Upper lobe of left lung (tissue), 6 donors: Measurements from ENCODE around the gene ZG16. TPM values are rescaled to one million over a fixed set of nuclear protein-coding genes. Genes with fewer than 3 reads are reported as not detected.

Source experiments
- ATAC-seq, 2 donors: fragments of 200-7000 bp; cut with Tn5 transposase; one replicate each; pipeline ENCODE4 v1.9.1; 2022; ENCODE audit warnings: mild to moderate bottlenecking in 2 of 2, moderate library complexity in 2 of 2; ENCODE audit not compliant: low FRiP score in 2 of 2
- DNase-seq, 2 donors: peaks; one replicate each; pipeline ENCODE4 v3.0.0-alpha.2; 2019 to 2020
- H3K27ac ChIP-seq, 4 donors: fragments of 200-600 bp; sonication (generic); one replicate each; pipeline ENCODE4 v1.5.1; 2016 to 2019
- H3K27me3 ChIP-seq, 4 donors: fragments of 200-600 bp; sonication (generic); one replicate each; pipeline ENCODE4 v1.5.1; 2017 to 2019
- H3K36me3 ChIP-seq, 4 donors: fragments of 200-600 bp; sonication (generic); one replicate each; pipeline ENCODE4 v1.5.1; 2016 to 2019
- H3K4me1 ChIP-seq, 4 donors: fragments of 200-600 bp; sonication (generic); one replicate each; pipeline ENCODE4 v1.5.1; 2018 to 2019
- H3K4me3 ChIP-seq, 4 donors: fragments of 200-600 bp; sonication (generic); one replicate each; pipeline ENCODE4 v1.5.1; 2017 to 2019; ENCODE audit warnings: mild to moderate bottlenecking in 2 of 4, moderate library complexity in 1 of 4
- H3K9me3 ChIP-seq, 4 donors: fragments of 200-600 bp; sonication (generic); one replicate each; pipeline ENCODE4 v1.5.1; 2018 to 2019
- EP300 ChIP-seq, 4 donors: sonication (generic); formaldehyde crosslinking; IDR thresholded peaks; one replicate each; pipeline ENCODE4 v1.5.1; 2017; ENCODE audit warnings: antibody characterized with exemption in 4 of 4, control low read depth in 2 of 4
- POLR2A ChIP-seq, 4 donors: fragments of 450-650 bp; IDR thresholded peaks; one replicate each; pipeline ENCODE4 v1.5.1; 2016 to 2017; ENCODE audit warnings: antibody characterized with exemption in 4 of 4, mild to moderate bottlenecking in 2 of 4
- POLR2AphosphoS5 ChIP-seq, 2 donors: sonication (generic); formaldehyde crosslinking; IDR thresholded peaks; one replicate each; pipeline ENCODE4 v1.5.1; 2017; ENCODE audit warnings: antibody characterized with exemption in 2 of 2
- WGBS, 2 donors: methylation state at CpG; one replicate each; pipeline ENCODE4 v1.1.5; 2017 to 2018; 5-methylcytosine and 5-hydroxymethylcytosine counted together
- total RNA-seq, 6 donors: library from RNA; depleted of rRNA in 4 of 6; stranded (reverse); fragments of >200 nt in 4 of 6; gene quantifications; one replicate each; pipeline versions ENCODE4 v1.1.0 to v1.2.1, GENCODE V29; 2016 to 2021
- TF ChIP-seq, protein P1 (sequence below), 6 experiments: fragments of 450-650 bp in 4 of 6; fragments of 200-600 bp in 2 of 6; sonication (generic) in 2 of 6; IDR thresholded peaks; one replicate each; pipeline ENCODE4 v1.5.1; 2016 to 2019; ENCODE audit warnings: antibody characterized with exemption in 6 of 6
- donor health status: DM: no; HTN: no; CAD: no; lungs with moderate emphysema.
- donor health status: DM: no; HTN: yes; CAD: no; lungs with severe emphysema.

Gene ZG16
- total RNA-seq, 6 donors from 2014 or later, result 0.11 TPM; not detected in 5

- ATAC-seq (peak; percentile 37 to 76), DNase-seq (peak; percentile 47 to 92)
- 18 to 25% methylated on average over 8 to 11 of the region's 11 CpGs for WGBS, 2 donors
- TF ChIP-seq EP300 (IDR thresholded peaks at IDR 0.05), result no peak
- TF ChIP-seq, protein P1, sequence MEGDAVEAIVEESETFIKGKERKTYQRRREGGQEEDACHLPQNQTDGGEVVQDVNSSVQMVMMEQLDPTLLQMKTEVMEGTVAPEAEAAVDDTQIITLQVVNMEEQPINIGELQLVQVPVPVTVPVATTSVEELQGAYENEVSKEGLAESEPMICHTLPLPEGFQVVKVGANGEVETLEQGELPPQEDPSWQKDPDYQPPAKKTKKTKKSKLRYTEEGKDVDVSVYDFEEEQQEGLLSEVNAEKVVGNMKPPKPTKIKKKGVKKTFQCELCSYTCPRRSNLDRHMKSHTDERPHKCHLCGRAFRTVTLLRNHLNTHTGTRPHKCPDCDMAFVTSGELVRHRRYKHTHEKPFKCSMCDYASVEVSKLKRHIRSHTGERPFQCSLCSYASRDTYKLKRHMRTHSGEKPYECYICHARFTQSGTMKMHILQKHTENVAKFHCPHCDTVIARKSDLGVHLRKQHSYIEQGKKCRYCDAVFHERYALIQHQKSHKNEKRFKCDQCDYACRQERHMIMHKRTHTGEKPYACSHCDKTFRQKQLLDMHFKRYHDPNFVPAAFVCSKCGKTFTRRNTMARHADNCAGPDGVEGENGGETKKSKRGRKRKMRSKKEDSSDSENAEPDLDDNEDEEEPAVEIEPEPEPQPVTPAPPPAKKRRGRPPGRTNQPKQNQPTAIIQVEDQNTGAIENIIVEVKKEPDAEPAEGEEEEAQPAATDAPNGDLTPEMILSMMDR (IDR thresholded peaks at IDR 0.05), result no peak
- peak; percentile 48 to 87 for TF ChIP-seq POLR2AphosphoS5 (IDR thresholded peaks at IDR 0.05)
- peak in 3 of 4 donors; percentile 48 to 76 (median 60) for TF ChIP-seq POLR2A (IDR thresholded peaks at IDR 0.05)
- Histone ChIP-seq H3K27ac (peak overlapping the region; percentile 91 to 93 (median 92)), H3K4me1 (peaks cover 73 to 87% (median 79%) of the 10 kb centered on the region in 4 donors), H3K9me3 (no peaks in the 10 kb centered on the region), H3K4me3 (peak overlapping the region; percentile 41 to 82 (median 73)), H3K27me3 (no peaks in the 10 kb centered on the region), H3K36me3 (peaks cover 0 to 19% (median 5%) of the 10 kb centered on the region in 4 donors)
These were observed 42.9 kb downstream of the ZG16 start for GRCh38 chr16:29820730-29821642.

DNA sequence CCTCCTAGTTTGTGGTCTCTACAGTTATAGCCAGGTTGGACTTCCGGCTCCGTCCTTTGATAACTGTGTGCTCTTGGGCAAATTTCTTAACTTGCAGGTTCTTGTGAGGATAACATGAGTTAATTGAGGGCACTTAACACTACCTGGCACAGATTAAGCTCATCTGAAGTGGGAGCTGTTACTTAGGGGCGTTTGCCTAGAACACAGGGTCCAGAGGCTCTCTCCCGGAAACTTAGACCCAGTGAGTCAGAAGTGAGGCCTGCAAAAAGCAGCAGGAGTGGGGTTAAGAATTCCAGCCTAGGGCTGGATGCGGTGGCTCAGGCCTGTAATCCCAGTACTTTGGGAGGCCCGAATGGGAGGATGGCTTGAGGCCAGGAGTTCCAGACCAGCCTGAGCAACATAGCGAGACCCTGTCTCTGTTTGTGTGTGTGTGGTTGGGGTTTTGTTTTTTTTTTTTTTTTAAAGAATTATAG, 43.6 kb downstream of the ZG16 start:
- DNase-seq (peak in 1 of 2 donors; percentile 83), ATAC-seq (peak; percentile 61 to 74)
- Histone ChIP-seq H3K4me3 (peak overlapping the region; percentile 41 to 82 (median 73)), H3K27ac (peak overlapping the region; percentile 91 to 93 (median 92)), H3K36me3 (peaks cover 0 to 19% (median 5%) of the 10 kb centered on the region in 4 donors), H3K4me1 (peaks cover 77 to 93% (median 84%) of the 10 kb centered on the region in 4 donors), H3K27me3 (no peaks in the 10 kb centered on the region), H3K9me3 (no peaks in the 10 kb centered on the region)
- TF ChIP-seq, protein P1 (IDR thresholded peaks at IDR 0.05), result no peak
- peak in 1 of 2 donors; percentile 41 for TF ChIP-seq POLR2AphosphoS5 (IDR thresholded peaks at IDR 0.05)
- TF ChIP-seq EP300 (IDR thresholded peaks at IDR 0.05), result peak in 1 of 4 donors; percentile 55
- TF ChIP-seq POLR2A (IDR thresholded peaks at IDR 0.05), result no peak
- 50 to 57% methylated on average over 6 to 7 of the region's 7 CpGs for WGBS, 2 donors

DNA sequence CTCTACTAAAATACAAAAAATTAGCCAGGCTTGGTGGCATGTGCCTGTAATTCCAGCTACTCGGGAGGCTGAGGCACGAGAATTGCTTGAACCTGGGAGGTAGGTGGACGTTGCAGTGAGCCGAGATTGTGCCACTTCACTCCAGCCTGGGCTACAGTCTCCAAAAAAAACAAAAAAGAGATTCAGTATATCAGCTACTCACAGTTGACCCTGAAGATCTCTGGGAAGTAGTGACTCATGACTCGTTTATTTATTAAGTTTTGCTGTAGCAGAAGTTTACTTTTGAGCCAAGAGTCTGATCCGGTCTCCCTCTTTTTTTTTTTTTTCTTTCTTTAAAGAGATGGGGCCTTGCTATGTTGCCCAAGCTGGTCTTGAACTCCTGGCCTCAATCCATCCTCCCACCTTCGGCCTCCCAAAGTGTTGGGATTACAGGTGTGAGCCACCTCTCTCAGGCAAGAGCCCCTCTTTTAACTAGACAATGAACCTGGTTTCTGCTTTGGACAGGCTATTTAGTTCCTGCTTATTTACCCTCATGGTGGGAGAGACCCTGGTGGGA, 46.6 kb downstream of the ZG16 start:
- Histone ChIP-seq H3K4me3 (peak overlapping the region in 1 of 4 donors; percentile 10), H3K36me3 (peaks cover 0 to 6% (median under 1%) of the 10 kb centered on the region in 4 donors), H3K27me3 (no peaks in the 10 kb centered on the region), H3K9me3 (no peaks in the 10 kb centered on the region), H3K4me1 (peaks cover 60 to 93% (median 82%) of the 10 kb centered on the region in 4 donors), H3K27ac (peak overlapping the region; percentile 60 to 93 (median 88))
- WGBS, 2 donors, result 29 to 39% methylated on average over 5 to 7 of the region's 7 CpGs
- DNase-seq (no peak), ATAC-seq (peak in 1 of 2 donors; percentile 58)
- peak in 1 of 4 donors; percentile 51 for TF ChIP-seq EP300 (IDR thresholded peaks at IDR 0.05)
- TF ChIP-seq, protein P1 (IDR thresholded peaks at IDR 0.05), result no peak
- no peak for TF ChIP-seq POLR2A (IDR thresholded peaks at IDR 0.05)

GRCh38 chr16:29825145-29826044, 47.3 kb downstream of the ZG16 start:
- peaks cover 54 to 94% (median 81%) of the 10 kb centered on the region in 4 donors for H3K4me1 ChIP-seq
- H3K4me3 ChIP-seq, result peak overlapping the region in 2 of 4 donors; percentile 4 to 10

More at GRCh38 chr16:29825145-29826044, 47.3 kb downstream of the ZG16 start:
- H3K36me3 ChIP-seq, result peaks cover 0 to 13% (median 2%) of the 10 kb centered on the region in 4 donors
- TF ChIP-seq POLR2A (IDR thresholded peaks at IDR 0.05) (no peak), POLR2AphosphoS5 (IDR thresholded peaks at IDR 0.05) (peak in 1 of 2 donors; percentile 18)
- TF ChIP-seq, protein P1 (IDR thresholded peaks at IDR 0.05), result no peak
- WGBS, 2 donors, result 61 to 65% methylated on average over 6 to 10 of the region's 10 CpGs
- peak overlapping the region; percentile 60 to 93 (median 88) for H3K27ac ChIP-seq
- no peaks in the 10 kb centered on the region for H3K9me3 ChIP-seq
- no peaks in the 10 kb centered on the region for H3K27me3 ChIP-seq
- no peak for DNase-seq
- peak in 1 of 2 donors; percentile 83 for ATAC-seq
